Ecto neural progenitor cell (in vitro differentiated cells): ENCODE results near the gene FAM124B.
"Not testable (repeated sequence)": the region's sequence is repeated elsewhere in the genome, so short reads cannot be mapped to it uniquely, and the experiment has no call there.

ENCODE experiments used
- DNase-seq: peaks from one replicate; pipeline ENCODE4 v3.0.0-alpha.2; 2018; ENCODE audit warnings: low spot score

The FAM124B gene

DNA sequence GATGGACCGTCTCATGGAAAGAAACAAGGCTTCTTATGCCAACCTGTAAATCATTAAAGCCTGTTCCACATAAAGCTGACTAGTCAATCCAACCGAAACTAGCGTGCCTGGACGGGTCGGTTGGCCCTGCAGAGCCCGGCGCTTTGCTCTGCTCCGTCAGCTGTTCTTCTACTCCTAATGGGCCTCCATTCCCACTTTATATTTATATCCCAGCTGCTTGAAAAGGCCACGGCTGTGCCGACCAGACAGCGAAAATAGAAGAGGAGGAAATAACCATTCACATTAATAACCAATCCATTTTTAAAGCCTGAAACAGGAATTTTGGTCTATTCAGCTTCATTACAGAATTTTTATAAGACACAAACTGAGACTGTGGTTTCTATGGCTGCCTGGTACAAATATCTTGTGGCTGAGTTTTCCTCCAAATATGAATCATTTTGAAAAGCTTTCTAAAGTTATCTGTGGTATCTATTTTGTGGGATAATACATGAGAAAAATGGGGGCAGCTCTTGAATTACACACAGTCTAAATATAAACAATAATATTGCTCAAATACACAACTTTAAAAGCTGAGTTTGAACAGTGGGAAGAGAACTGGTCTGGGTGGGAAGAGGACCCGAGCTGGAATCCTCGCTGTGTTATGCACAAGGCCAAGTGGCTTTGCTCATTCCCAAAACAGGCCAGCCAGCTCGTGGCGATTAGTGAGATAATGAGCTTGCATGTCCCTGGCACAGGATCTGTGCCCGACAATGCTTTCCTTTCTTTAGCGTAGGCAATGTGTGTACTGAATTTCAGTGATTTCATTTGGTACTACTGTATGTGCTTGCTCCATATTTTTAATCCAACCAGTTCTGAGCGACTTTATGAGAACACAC, 10.5 kb upstream of the FAM124B start:
- no peak for DNase-seq

GRCh38 chr2:224410946-224411561, 9.1 kb upstream of the FAM124B start:
- DNase-seq = no peak

DNA sequence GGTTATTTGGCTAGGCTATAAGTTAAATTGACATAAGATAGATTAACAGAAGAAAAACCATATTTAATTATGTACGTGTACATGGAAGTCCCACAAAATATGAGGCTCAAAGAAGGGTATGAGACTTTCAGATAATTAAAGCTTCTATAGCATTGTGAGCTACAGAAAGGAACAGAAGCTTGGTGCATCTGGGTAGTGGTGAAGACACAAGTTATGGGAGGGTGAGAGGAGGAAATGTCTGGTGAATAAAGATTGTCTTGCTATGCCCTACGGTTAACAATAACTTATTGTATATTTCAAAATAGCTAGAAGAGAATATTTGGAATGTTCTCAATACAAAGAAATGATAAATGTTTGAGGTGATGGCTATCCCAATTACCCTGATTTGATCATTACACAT, 6.8 kb upstream of the FAM124B start:
- DNase-seq = no peak

DNA sequence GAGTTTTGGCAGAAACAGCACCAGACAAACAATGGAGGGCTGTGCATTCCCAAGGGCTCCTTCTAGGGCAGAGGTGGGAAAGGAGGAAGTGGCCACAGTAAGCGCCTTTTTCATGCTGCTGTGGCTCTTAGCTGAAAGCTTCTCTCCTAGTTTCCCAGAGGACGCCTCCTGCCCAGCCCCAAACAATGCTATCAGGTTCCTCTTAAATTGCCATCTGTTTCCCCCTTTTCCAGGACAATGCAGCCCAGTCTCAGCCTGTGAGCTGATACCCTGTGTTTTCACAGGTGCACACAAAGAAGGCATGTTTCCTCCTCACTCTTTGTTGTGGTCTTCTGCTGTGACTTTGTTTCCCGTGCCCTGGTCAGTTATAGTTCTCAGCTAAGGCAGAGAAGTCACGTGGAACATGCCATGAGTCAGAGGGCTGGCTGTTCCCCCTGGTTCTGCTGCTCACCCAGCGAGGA, 5.4 kb upstream of the FAM124B start:
- no peak for DNase-seq

DNA sequence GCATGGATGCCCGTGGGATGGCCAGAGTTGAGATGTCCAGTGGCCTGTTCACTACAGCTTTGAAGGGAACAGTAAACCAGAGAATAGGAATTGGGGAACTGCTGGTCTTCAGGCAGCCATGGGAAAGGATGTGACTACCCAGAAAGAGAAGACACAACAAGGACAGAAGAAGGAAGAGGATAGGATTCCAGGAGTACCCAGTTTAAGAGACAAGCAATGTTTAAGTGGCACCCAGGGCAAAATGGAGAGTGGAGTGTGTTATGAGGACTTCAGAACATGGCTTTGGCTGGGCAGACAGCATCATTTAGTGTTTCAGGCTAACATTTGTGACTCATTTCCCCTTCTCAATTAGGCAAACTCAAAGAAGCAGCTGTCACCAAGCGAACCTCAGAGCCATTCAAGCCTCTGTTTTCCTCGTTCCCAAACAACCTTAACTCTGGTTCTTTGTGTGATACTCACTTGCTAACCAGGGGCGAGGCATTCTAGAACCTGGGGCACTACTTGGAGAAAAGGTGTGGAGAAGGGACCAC, 4.0 kb upstream of the FAM124B start:
- no peak for DNase-seq

DNA sequence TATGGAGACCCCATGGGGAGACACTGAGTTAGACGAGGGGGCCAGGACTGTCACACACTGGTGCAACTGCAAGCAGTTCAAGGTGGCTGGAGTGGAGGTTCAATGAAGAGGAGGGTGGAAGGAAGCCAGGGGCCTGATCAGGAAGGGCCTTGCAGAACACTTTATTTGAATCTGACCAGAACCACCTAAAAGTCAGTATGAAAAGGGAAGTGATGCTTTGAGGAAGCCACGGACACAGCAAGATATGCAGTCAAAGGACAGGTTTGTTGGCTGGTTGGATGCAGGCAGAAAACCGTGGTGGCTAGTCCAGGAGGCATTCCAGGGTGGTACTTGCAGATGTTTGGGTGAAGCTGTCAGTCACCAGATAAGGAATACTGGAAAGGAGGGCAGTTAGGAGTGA, 3.5 kb upstream of the FAM124B start:
- DNase-seq = no peak

GRCh38 chr2:224404796-224405195, 2.9 kb upstream of the FAM124B start:
- DNase-seq = no peak

DNA sequence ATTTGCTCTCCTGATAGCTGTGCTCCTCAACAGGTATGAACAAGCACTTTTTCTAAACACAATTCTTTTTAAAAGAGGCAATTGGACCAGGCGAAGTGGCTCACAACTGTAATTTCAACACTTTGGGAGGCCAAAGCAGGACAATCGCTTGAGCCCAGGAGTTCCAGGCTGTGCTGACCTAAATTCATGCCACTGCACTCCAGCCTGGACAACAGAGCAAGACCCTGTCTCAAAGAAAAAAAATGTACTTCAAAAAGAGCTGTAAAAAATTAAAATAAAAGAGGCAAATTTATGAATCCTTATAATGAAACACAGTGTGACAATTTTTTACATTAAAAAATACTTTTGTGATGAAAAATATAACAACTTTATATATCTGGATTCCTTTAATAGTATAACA, 1.8 kb upstream of the FAM124B start:
- DNase-seq = no peak

- no peak for DNase-seq
These were observed 848 bp downstream of the FAM124B start for GRCh38 chr2:224400886-224401632.

- no peak for DNase-seq
These were observed 1.6 kb downstream of the FAM124B start for GRCh38 chr2:224400174-224400810.

- no peak for DNase-seq
These were observed 3.6 kb downstream of the FAM124B start for GRCh38 chr2:224398289-224398688.

GRCh38 chr2:224397100-224397499, 4.8 kb downstream of the FAM124B start:
- not testable (repeated sequence) for DNase-seq

- no peak for DNase-seq
These were observed 6.1 kb downstream of the FAM124B start for GRCh38 chr2:224395620-224396390.

DNA sequence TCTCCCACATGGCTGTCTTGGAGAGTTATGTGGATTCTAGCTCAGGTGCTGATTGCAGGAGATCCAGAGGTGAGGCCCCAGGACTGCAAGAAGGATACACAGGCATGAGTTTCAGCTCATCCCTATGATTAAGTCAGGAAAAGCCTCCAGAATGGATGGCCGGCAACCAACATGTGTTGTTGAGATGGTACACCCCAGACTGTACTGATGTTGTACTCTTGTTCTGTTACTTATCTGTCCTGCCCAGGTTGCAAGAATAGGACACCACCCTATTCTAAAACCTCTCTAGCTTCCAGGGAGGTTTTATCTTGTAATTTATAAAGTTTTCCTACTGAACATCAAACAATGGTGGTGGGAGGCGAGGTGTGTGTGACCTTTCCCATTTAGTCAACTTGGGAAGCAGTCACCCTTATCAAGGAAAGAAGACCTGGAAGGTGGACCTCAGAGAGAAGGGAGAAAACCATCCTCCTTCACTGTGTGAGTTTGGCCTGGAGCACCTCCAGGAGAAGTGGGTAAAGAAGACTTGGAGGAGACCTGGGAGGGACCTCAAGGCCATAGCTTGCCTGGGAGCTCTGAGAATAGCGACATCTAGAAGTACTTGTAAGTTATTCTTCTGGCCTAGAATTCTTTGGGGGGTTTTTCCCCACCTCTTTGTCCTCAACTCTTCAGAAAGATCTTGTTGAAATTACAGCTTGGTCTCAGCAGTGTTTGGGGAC, 8.6 kb downstream of the FAM124B start:
- no peak for DNase-seq

DNA sequence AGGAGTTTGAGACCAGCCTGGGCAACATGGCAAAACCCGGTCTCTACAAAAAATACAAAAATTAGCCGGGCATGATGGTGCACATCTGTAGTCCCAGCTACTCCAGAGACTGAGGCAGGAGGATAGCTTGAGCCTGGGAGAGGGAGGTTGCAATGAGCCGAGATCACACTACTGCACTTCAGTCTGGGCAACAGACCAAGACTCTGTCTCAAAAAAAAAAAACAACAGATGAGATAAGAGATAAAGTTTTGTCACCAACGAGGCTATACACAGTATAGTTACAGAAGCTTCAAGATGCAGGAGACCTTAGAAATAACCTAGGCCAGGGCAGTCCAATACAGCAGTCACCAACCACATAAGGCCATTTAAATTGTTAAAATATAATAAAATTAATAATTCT, 9.4 kb downstream of the FAM124B start:
- no peak for DNase-seq

- no peak for DNase-seq
These were observed 12.6 kb downstream of the FAM124B start for GRCh38 chr2:224389317-224389716.

DNA sequence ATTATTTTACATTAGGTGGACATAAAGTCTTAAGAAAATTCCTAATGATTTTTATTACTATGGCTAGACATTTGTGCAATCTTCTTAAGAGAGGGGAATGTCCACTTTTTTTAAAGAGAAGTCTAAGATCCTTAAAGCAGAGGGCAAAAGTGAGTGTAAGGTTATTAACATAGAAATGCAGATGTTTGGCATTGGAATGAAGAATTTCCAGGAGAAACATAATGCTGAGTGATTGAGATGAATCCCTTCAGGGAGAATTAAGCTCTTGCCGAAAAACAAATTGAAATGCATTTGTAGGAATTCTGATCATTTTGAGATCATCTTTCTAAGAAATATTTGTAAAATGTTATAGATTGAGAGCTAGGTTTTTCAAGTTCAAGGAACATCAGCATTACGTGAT, 15.0 kb downstream of the FAM124B start:
- DNase-seq = no peak

GRCh38 chr2:224382973-224383555, 18.8 kb downstream of the FAM124B start:
- DNase-seq = no peak

GRCh38 chr2:224382280-224382647, 19.6 kb downstream of the FAM124B start:
- DNase-seq = not testable (repeated sequence)
